Mesendoderm (in vitro differentiated cells): ENCODE measurements around the gene DENND1B.

ENCODE experiments used
- DNase-seq: peaks from one replicate; pipeline ENCODE4 v3.0.0; 2013
- H2AK5ac ChIP-seq: 2 replicates; pipeline ENCODE4 v1.6.1; 2013; ENCODE audit warnings: low read length, inconsistent platforms
- H2BK120ac ChIP-seq: 2 replicates; pipeline ENCODE4 v1.6.1; 2013; ENCODE audit warnings: low read depth, mild to moderate bottlenecking, low read length, moderate library complexity, mixed read lengths
- H2BK15ac ChIP-seq: replicated peaks from 2 replicates; pipeline ENCODE4 v1.6.1; 2013; ENCODE audit warnings: low read depth, mild to moderate bottlenecking, moderate library complexity
- H2BK5ac ChIP-seq: 2 replicates; pipeline ENCODE4 v1.6.1; 2013; ENCODE audit warnings: low read length, inconsistent platforms
- H3K18ac ChIP-seq: 2 replicates; pipeline ENCODE4 v1.6.1; 2013; ENCODE audit warnings: mild to moderate bottlenecking, low read length, mixed read lengths
- H3K23ac ChIP-seq: one replicate; pipeline ENCODE4 v1.6.1; 2013; ENCODE audit warnings: low read length
- H3K27ac ChIP-seq: 2 replicates; pipeline ENCODE4 v1.5.1; 2013; ENCODE audit warnings: low read depth, mild to moderate bottlenecking, inconsistent platforms, low read length, moderate library complexity
- H3K27me3 ChIP-seq: 2 replicates; pipeline ENCODE4 v1.6.1; 2013; ENCODE audit warnings: low read length, control low read depth, mild to moderate bottlenecking, inconsistent platforms; ENCODE audit not compliant: insufficient read depth, poor library complexity
- H3K36me3 ChIP-seq: 2 replicates; pipeline ENCODE4 v1.6.1; 2013; ENCODE audit warnings: low read length, inconsistent platforms; ENCODE audit not compliant: control insufficient read depth, insufficient read depth
- H3K4ac ChIP-seq: one replicate; pipeline ENCODE4 v1.6.1; 2013; ENCODE audit warnings: low read depth, mild to moderate bottlenecking, low read length, moderate library complexity
- H3K4me1 ChIP-seq: 2 replicates; pipeline ENCODE4 v1.6.1; 2013; ENCODE audit warnings: low read depth, low read length, inconsistent platforms; ENCODE audit not compliant: control insufficient read depth
- H3K4me2 ChIP-seq: 2 replicates; pipeline ENCODE4 v1.6.1; 2013; ENCODE audit warnings: low read length
- H3K4me3 ChIP-seq: 2 replicates; pipeline ENCODE4 v1.5.1; 2013; ENCODE audit warnings: mild to moderate bottlenecking, low read length
- H3K56ac ChIP-seq: one replicate; pipeline ENCODE4 v1.6.1; 2013; ENCODE audit warnings: low read length
- H3K79me1 ChIP-seq: 2 replicates; pipeline ENCODE4 v1.6.1; 2013; ENCODE audit warnings: low read length, inconsistent platforms
- H3K79me2 ChIP-seq: 2 replicates; pipeline ENCODE4 v1.6.1; 2013; ENCODE audit warnings: mild to moderate bottlenecking, low read length; ENCODE audit not compliant: control insufficient read depth, insufficient read depth
- H3K9ac ChIP-seq: 2 replicates; pipeline ENCODE4 v1.6.1; 2013; ENCODE audit warnings: low read length, inconsistent platforms
- H4K5ac ChIP-seq: one replicate; pipeline ENCODE4 v1.6.1; 2013; ENCODE audit warnings: low read length
- H4K8ac ChIP-seq: one replicate; pipeline ENCODE4 v1.6.1; 2013; ENCODE audit warnings: low read depth, mild to moderate bottlenecking, control low read depth, low read length, moderate library complexity
- WGBS: extraction: QIAGEN DNeasy Blood & Tissue Kit; methylation state at CpG from one replicate; pipeline ENCODE4 v1.1.7; 2013; ENCODE audit warnings: low lambda C conversion rate, missing lambda C conversion rate; ENCODE audit not compliant: insufficient coverage; ENCODE audit errors: extremely low coverage; 5-methylcytosine and 5-hydroxymethylcytosine counted together

Gene DENND1B

DNA sequence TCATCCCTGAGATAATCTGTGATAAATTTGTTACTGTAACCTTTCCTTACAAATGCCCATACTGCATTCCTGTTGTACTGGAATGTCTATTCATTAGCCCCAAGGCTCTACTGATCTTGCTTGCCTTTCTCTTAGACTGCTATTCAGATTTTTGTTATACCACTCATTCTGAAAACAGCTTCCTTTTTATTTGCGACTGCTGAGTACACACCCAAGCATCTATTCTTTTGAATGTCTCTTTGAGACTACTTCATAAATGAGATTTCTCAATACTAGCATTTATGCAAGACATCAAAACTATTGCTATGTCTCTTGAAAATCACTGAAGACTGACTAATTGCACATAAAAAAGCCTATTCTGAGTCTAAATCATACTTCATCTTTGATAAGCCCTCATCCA lies 38.6 kb downstream of the DENND1B start:
- H2BK15ac ChIP-seq: no peak overlapping the region
- no peaks in the 10 kb centered on the region for H3K27me3 ChIP-seq
- H3K18ac ChIP-seq: no peak overlapping the region
- WGBS: no CpG with 5 or more reads among the region's 1 CpG
- H4K8ac ChIP-seq: no peak overlapping the region
- H3K4me1 ChIP-seq: no peaks in the 10 kb centered on the region
- H3K4me2 ChIP-seq: no peak overlapping the region
- no peak overlapping the region for H2BK5ac ChIP-seq
- no peaks in the 10 kb centered on the region for H3K79me1 ChIP-seq
- H2AK5ac ChIP-seq: no peak overlapping the region
- H3K36me3 ChIP-seq: no peaks in the 10 kb centered on the region
- no peak for DNase-seq
- no peak overlapping the region for H4K5ac ChIP-seq
- H3K4ac ChIP-seq: no peak overlapping the region
- no peak overlapping the region for H3K23ac ChIP-seq
- H3K4me3 ChIP-seq: no peak overlapping the region
- no peak overlapping the region for H3K27ac ChIP-seq
- H2BK120ac ChIP-seq: no peak overlapping the region
- H3K56ac ChIP-seq: no peak overlapping the region
- H3K9ac ChIP-seq: no peak overlapping the region
- no peaks in the 10 kb centered on the region for H3K79me2 ChIP-seq

DNA sequence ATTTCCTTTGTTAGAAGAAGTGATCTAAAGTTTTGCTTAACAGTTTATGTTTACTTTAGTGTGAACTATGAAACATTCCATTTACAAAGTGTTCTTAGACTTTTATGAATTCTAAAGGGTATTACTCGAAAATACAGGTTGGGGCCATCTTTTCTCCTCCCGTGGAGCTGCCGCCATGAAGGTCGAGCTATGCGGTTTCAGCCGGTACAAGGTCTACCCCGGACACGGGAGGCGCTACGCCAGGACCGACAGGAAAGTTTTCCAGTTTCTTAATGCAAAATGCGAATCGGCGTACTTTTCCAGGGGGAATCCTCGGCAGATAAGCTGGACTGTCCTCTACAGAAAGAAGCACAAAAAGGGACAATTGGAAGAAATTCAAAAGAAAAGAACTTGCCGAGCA lies 39.8 kb downstream of the DENND1B start:
- Histone ChIP-seq H3K4me1 (no peaks in the 10 kb centered on the region), H2BK5ac (no peak overlapping the region), H3K27me3 (no peaks in the 10 kb centered on the region), H3K4ac (no peak overlapping the region), H2BK120ac (no peak overlapping the region), H3K79me1 (no peaks in the 10 kb centered on the region), H3K27ac (no peak overlapping the region), H3K36me3 (no peaks in the 10 kb centered on the region), H2AK5ac (no peak overlapping the region), H2BK15ac (no peak overlapping the region), H3K79me2 (no peaks in the 10 kb centered on the region), H3K4me2 (no peak overlapping the region), H3K56ac (no peak overlapping the region), H4K5ac (no peak overlapping the region), H3K9ac (no peak overlapping the region), H3K23ac (no peak overlapping the region), H4K8ac (no peak overlapping the region), H3K18ac (no peak overlapping the region), H3K4me3 (no peak overlapping the region)
- no peak for DNase-seq
- no CpG with 5 or more reads among the region's 16 CpGs for WGBS

DNA sequence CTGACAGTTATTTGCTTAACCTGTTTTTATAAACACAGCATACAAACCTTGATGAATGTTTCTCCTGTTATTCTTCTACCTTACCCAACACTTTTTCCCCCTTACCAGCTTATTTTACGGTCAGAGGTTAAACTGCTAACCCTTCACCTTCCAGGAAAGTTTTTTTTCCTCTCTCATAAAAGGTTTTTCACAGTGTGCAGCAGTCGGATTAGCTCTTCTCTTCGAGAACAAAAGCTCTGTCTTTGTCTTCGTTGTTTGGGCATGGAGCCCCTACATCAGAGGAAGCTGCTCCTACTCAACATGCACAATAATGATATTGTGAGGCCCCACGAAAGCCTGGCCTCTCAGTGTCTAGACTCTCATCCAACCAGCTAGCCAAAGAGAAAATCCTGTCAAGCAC lies 42.0 kb downstream of the DENND1B start:
- H3K27me3 ChIP-seq: no peaks in the 10 kb centered on the region
- H3K36me3 ChIP-seq: no peaks in the 10 kb centered on the region
- no peak overlapping the region for H3K56ac ChIP-seq
- no peak overlapping the region for H3K4ac ChIP-seq
- H3K79me1 ChIP-seq: no peaks in the 10 kb centered on the region
- DNase-seq: no peak
- no peak overlapping the region for H3K27ac ChIP-seq
- H4K5ac ChIP-seq: peak overlapping the region; percentile 44
- no peak overlapping the region for H3K4me2 ChIP-seq
- no peak overlapping the region for H2BK120ac ChIP-seq
- no peak overlapping the region for H3K9ac ChIP-seq
- H4K8ac ChIP-seq: no peak overlapping the region
- H3K23ac ChIP-seq: no peak overlapping the region
- H3K4me1 ChIP-seq: no peaks in the 10 kb centered on the region
- H3K4me3 ChIP-seq: no peak overlapping the region
- no peak overlapping the region for H2AK5ac ChIP-seq
- no CpG with 5 or more reads among the region's 5 CpGs for WGBS
- H2BK5ac ChIP-seq: no peak overlapping the region
- H3K79me2 ChIP-seq: no peaks in the 10 kb centered on the region
- no peak overlapping the region for H3K18ac ChIP-seq
- H2BK15ac ChIP-seq: no peak overlapping the region

DNA sequence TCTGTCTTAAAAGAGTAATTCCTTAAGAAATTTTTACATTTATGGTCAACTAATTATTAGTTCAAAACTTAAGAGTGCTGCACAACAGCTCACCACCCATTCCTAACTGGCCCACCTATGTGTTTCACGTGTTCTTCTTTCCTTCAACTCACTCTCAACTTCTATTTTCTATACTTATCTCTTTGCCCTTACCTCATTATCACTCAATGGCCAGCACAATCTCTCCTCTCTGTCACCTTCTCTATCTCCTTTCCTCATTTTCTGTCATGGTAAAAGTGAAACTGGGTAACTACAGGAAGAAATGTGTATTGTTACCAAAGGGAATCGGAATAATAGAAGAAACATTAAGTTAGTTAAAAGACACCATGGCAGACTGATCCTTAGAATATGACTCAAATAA lies 43.1 kb downstream of the DENND1B start:
- Histone ChIP-seq H3K27ac (no peak overlapping the region), H3K4me1 (no peaks in the 10 kb centered on the region)
- WGBS: 100% methylated on average over 1 of the region's 2 CpGs

DNA sequence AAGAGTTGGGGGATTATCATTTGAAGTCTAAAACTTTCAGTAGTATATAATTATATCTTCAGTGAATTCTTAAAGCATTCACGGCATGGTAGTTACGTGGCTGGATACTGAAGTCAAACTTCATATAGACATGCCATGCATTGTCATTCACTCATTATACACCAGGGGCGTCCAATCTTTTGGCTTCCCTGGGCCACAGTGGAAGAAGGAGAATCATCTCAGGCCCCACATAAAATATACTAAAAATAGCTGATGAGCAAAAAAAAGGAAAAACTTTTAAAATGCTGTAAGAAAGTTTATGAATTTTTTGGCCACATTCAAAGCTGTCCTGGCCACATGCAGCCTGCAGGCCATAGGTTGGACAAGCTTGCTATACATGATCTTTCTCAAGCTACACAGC lies 43.8 kb downstream of the DENND1B start:
- H3K27ac ChIP-seq: no peak overlapping the region
- no peak overlapping the region for H3K23ac ChIP-seq
- no peak overlapping the region for H2BK15ac ChIP-seq
- DNase-seq: no peak
- no peaks in the 10 kb centered on the region for H3K79me2 ChIP-seq
- no peak overlapping the region for H4K5ac ChIP-seq
- H3K56ac ChIP-seq: no peak overlapping the region
- no peak overlapping the region for H3K4ac ChIP-seq
- no peaks in the 10 kb centered on the region for H3K79me1 ChIP-seq
- no peaks in the 10 kb centered on the region for H3K4me1 ChIP-seq
- no peak overlapping the region for H3K18ac ChIP-seq
- H3K36me3 ChIP-seq: no peaks in the 10 kb centered on the region
- no CpG with 5 or more reads among the region's 3 CpGs for WGBS
- H4K8ac ChIP-seq: no peak overlapping the region
- no peak overlapping the region for H2BK5ac ChIP-seq
- no peak overlapping the region for H3K4me2 ChIP-seq
- no peaks in the 10 kb centered on the region for H3K27me3 ChIP-seq
- H3K9ac ChIP-seq: no peak overlapping the region
- no peak overlapping the region for H2BK120ac ChIP-seq
- no peak overlapping the region for H2AK5ac ChIP-seq
- H3K4me3 ChIP-seq: no peak overlapping the region

More for the DNA sequence above, 43.1 kb downstream of the DENND1B start:
- no peak overlapping the region for H2BK15ac ChIP-seq
- no peak overlapping the region for H2BK120ac ChIP-seq
- DNase-seq: peak; percentile 8
- H3K4me2 ChIP-seq: no peak overlapping the region
- no peak overlapping the region for H3K23ac ChIP-seq
- H2BK5ac ChIP-seq: no peak overlapping the region
- no peak overlapping the region for H3K4me3 ChIP-seq
- H3K79me1 ChIP-seq: no peaks in the 10 kb centered on the region
- H3K18ac ChIP-seq: no peak overlapping the region
- no peaks in the 10 kb centered on the region for H3K36me3 ChIP-seq
- H3K79me2 ChIP-seq: no peaks in the 10 kb centered on the region
- no peak overlapping the region for H3K56ac ChIP-seq
- no peak overlapping the region for H2AK5ac ChIP-seq
- no peak overlapping the region for H3K9ac ChIP-seq
- H3K27me3 ChIP-seq: no peaks in the 10 kb centered on the region
- H4K5ac ChIP-seq: no peak overlapping the region
- no peak overlapping the region for H4K8ac ChIP-seq
- no peak overlapping the region for H3K4ac ChIP-seq

DNA sequence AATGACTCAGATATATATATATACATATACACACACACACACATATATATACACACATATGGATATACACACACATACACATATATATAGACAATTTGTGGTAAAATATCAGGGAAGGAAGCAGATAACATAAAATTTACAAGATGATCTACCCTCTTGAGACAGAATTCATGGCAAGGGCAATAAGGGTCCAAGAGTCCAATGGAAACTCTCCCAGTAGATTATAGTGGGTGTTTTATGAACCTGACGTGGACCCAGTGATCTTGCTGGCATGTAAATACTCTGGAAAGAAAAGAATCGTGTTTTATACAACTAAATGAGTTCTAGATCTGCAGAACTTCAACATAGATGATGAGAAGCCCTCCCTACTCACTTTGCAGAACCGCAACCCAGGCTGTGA lies 49.3 kb downstream of the DENND1B start:
- no peaks in the 10 kb centered on the region for H3K4me1 ChIP-seq
- no peak overlapping the region for H2BK120ac ChIP-seq
- H3K4me3 ChIP-seq: no peak overlapping the region
- H3K79me1 ChIP-seq: no peaks in the 10 kb centered on the region
- H3K56ac ChIP-seq: no peak overlapping the region
- H2BK5ac ChIP-seq: no peak overlapping the region
- no peak overlapping the region for H3K4ac ChIP-seq
- H4K8ac ChIP-seq: no peak overlapping the region
- WGBS: no CpG with 5 or more reads among the region's 3 CpGs
- H2BK15ac ChIP-seq: no peak overlapping the region
- no peak overlapping the region for H3K27ac ChIP-seq
- no peaks in the 10 kb centered on the region for H3K36me3 ChIP-seq
- no peak overlapping the region for H3K23ac ChIP-seq
- no peak overlapping the region for H3K9ac ChIP-seq
- no peak overlapping the region for H2AK5ac ChIP-seq
- H3K27me3 ChIP-seq: no peaks in the 10 kb centered on the region
- H3K18ac ChIP-seq: no peak overlapping the region
- no peak overlapping the region for H3K4me2 ChIP-seq
- no peak for DNase-seq
- no peaks in the 10 kb centered on the region for H3K79me2 ChIP-seq
- H4K5ac ChIP-seq: no peak overlapping the region
